SIG-M5 treated with dmso at 0.1 percent for 504 hours (cell line): ENCODE results near the gene MILR1.
A peak's percentile ranks its signal among the peaks of the same experiment; 100 is the strongest.
"Not testable (repeated sequence)": the region's sequence is repeated elsewhere in the genome, so short reads cannot be mapped to it uniquely, and the experiment has no call there.

Source experiments
- DNase-seq: peaks from one replicate; lab custom pipeline; 2025; ENCODE audit not compliant: unreplicated experiment; lab: John Stamatoyannopoulos, UW

Gene MILR1, protein sequence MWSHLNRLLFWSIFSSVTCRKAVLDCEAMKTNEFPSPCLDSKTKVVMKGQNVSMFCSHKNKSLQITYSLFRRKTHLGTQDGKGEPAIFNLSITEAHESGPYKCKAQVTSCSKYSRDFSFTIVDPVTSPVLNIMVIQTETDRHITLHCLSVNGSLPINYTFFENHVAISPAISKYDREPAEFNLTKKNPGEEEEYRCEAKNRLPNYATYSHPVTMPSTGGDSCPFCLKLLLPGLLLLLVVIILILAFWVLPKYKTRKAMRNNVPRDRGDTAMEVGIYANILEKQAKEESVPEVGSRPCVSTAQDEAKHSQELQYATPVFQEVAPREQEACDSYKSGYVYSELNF

DNA sequence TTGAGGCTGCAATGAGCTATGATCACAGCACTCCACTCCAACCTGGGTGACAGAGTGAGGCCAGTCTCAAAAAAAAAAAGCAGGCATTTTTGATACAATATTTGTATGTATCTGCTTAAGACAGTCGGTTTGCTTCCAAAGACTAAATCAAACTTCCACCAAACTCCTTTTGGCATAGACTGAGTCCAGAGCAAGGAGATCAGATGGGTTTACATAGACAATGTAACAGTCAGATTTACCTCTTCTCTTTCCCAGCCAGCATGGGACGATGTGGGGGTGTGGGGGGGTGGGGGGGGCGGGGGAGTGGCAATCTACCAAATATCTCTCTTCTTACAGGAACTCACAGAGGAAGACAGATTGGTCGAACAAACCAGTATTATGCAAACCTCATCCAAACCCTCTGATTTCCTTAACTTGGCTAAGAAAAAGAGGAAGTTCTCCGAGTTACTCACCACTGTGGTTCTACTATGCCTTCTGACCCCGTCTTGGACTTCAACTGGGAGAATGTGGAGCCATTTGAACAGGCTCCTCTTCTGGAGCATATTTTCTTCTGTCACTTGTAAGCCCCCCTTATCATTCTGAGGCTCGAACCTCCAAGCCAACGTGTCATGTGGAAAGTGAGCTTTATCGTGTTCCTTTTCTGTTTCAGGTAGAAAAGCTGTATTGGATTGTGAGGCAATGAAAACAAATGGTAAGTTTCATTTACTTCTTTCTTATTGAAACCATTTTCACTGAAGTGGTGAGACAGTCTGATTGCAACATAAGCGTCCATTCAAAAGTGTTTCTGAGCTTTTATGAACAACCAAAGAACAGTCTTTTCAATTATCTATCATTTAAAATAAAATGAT, at the start of gene MILR1:
Gene MILR1, plus strand, starts transcription at position 451 of the 848 bp plus-strand sequence. Its CDS starts 54 bp downstream, at position 505.
- peak; percentile 100 for DNase-seq

DNA sequence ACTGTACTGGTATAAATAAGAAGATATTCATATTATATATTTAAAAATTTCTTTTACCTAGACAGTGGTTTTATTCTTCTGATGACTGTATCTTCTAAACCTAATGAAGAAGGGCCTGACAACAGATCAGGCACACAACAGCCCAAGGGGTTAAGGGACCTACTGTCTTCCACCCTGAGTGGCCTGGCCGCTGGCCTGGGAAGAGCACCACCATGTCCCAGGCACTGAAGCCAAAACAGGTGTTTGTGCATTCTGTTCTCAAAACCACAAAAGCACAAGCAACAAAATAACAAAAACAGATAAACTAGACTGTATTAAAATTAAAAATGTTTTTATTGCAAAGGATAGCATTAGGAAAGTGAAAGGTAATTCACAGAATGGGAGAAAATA, 49.2 kb upstream of the MILR1 start:
- no peak for DNase-seq

DNA sequence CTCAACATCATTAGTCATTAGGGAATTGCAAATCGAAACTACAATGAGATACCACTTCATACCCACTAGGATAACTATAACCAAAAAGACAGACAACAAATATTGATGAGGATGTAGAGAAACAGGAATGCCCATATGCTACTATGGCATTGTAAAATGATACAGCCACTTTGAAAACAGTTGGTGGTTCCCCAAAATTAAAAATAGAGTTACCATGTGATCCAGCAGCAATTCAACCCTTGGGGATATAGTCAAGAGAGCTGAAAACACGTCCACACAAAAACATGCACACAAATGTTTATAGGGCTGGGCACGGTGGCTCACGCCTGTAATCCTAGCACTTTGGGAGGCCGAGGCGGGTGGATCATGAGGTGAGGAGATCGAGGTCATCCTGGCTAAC, 48.3 kb upstream of the MILR1 start:
- DNase-seq, result peak; percentile 22

DNA sequence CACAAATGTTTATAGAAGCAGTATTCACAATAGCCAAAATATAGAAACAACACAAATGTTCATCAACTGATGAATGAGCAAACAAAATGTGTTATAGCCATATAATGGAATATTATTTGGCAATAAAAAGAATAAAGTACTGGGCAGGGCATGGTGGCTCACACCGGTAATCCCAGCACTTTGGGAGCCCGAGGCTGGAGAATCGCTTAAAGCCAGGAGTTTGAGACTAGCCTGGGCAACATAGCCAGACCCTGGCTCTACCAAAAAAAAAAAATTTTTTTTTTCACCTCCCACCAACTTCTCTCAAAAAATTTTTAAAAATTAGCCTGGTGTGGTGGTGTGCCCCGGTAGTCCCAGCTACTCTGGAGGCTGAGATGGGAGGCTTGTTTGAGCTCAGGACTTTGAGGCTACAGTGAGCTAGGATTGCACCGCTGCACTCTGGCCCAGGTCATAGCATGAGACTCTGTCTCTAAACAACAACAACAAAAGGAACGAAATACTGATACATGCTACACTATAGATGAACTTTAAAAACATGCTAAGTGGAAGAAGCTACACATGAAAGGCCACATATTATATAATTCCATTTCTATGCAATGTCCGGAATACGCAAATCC, 47.6 kb upstream of the MILR1 start:
- DNase-seq, result no peak

DNA sequence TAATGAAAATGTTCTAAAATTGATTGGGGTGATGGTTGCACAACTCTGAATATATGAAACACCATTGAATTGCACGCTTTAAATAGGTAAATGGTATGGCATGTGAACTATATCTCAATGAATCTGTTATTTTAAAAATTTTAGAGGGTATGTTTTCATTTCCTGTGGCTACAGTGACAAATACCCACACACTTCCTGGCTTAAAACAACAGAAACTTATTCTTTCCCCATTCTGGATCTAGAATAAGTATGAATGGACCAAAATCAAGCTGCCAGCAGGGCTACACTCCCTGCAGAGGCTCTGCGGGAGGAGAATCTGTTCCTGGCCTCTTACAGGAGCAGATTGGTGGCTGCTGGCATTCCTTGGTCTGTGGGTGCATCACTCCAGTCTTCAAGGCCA, 47.0 kb upstream of the MILR1 start:
- DNase-seq, result no peak

DNA sequence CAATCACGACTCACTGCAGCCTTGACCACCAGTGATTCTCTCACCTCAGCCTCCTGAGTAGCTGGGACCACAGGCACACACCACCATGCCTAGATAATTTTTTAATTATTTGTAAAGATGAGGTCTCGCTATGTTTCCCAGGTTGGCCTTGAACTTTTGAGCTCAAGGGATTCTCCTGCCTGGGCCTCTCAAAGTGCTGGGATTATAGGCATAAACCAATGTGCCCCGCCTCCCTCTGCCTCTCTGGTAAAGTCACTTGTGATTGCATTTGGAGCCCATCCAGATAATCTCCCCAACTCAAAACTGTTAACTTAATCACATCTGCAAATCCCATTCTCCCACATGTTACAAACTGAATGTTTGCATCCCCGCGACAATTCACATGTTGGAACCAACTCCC, 46.4 kb upstream of the MILR1 start:
- no peak for DNase-seq

DNA sequence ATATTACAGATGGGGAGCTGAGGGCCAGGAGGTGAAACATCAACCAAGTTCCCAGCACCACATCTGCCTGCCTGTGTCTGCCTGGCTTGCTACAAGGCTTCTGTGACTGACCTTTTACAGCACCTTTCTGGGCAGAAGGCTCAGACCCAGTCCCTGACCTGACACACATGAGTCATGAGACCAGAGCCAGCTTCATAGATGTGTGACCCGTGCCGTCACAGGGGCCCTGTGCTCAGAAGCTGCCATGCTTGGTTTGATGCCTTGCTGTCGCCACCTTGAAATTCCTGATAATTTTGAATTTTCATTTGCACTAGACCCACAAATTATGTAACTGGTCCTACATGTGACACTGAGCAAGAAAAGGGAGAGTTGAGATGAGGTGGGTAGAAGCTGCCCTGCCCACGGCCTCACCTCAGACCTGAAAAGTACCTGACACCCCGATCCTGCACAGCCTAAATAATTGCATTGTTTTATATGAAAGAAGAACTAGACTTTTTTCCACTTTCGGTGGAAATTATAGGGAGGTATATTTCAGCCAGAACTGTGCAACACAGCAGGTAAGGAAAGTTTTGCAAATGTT, 44.9 kb upstream of the MILR1 start:
- DNase-seq, result no peak

DNA sequence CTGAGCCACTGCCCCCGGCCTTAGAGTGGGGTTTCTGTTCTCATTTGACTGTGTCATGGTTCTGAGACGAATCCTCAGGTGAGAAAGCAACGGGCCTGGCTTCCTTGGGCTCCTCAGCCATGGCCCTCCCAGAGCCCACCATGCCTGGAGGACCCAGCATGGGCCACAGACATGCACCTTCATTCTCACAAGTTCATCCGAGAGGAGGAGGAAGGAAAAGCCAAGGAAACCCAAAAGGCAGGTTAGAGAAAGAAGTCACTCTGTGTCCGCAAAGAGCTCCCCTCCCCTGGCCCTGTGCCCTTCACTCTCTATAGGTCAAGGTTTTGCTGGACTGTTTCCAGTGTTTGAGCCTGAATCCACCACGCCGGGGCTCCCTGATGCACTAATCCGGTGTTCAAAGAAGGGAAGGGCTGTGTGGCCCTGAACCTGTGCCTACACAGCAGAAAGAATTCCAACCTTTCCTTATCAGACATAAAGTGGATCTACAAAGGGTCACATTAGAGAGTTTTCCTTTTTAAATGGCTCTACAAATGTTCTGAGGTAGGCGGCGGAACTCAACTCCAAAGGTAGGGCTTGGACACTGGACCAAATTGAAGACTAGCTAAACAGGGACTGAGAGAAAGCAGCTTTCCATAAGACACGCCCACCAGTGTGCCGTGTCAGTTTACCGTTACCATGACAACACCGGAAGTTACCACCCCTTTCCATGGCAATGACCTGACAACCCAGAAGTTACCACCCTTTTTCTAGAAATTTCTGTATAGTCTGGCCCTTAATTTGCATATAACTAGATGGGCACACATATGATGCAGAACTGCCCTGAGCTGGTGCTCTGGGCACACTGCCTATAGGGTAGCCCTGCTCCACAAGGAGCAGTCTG, 42.4 kb upstream of the MILR1 start:
- DNase-seq, result no peak

DNA sequence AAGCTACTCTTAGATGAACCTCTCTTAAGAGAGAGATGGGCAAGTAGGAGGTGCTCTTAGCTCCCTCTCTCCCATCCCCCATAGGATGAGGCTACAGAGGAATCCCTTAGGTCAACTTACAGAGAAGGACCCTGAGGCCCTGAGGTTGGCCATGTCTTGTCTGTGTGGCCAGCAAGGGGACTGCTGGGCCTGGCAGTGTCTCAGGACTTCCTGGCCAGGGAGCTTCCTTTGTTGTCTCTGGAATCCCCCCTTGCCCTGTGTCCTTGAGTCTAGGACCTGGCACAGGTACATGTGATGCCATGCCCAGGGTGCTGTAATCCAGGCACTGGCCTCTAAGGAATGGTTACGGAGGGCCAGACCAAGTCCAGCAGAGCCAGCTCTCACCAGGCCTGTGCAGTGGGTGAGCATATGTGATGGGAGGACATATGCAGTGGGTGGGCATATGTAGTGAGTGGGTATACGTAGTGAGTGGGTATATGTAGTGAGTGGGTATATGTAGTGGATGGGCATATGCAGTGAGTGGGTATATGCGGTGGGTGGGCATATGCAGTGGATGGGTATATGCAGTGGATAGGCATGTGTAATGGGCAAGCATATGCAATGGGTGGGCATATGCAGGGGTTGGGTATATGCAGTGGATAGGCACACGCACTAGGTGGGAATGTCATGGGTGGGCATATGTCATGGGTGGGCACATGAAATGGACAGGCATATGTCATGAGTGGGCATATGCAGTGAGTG, 38.0 kb upstream of the MILR1 start:
- DNase-seq, result no peak

DNA sequence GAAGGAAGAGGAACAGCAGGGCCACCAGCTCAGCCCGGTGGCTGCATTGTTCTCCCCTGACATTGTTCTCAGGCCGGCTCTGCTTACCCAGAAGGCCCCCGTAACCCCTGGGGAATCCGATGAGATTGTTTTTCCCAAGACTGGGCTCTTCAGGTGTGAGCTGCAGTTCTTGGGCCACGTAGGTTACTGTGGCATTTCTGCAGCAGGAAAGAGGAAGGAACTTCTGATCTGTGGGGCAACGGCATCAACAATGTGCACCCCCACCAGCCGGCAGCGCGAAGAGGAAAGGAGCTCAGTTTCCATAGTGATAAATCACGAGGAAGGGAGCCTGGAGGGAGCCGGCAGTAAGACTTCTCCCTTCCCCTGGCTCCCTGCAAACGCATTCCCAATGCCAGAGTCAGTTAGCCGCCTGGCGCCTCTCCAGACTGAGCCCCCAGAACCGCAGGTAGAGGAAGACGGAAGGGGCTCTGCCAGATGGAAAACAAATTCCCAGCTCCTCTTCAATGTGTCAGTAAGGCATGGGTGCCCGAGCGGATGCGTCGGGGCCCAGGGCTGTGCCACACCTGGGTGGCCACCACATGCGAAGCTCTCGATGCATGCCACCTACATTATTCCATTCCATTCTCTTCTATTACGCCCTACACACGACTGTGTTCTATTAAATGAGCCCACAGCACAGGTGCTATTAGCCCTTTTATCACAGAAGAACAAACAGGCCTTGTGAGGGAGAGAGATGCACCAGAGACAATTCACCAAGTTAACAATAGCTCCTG, 36.7 kb upstream of the MILR1 start:
- DNase-seq, result peak; percentile 89

DNA sequence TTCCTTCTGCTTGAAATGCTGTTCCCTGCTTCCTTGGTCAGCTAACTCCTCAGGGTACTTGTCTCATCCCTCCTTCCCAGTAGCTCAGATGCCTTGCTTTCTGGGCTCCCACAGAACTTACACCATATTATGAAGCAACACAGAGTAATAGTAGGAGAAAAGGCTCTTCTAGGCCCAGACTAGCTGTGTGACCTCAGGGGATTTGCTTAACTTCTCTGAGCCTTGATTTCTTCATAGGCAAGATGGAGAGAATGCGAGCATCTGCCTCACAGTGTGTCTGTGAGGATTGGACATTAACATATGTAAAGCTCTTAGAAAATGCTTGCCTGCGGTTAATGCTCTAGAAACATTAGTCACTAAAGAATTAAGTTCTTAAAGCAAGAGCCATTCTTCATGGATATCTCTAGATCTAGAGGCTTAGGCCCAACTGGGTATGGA, 36.0 kb upstream of the MILR1 start:
- DNase-seq, result no peak

DNA sequence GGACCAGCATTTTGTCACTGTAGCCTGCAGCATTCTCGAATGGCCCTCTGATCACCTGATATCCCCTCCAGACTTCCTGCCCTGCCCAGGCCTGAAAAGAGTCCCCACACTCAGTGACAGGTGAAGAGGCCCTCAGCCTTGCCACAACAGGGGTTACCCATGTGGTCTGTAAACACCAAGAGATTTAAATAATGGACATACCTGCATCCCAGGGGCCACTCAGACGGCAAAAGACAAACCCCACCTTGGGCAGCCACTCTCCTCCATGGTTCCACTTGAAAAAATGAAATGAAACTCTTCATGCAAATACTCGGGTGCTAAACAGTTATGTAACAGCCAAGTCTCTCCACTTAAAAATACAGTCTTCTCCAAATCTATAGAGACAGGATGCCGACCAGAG, 35.4 kb upstream of the MILR1 start:
- DNase-seq, result peak; percentile 77

DNA sequence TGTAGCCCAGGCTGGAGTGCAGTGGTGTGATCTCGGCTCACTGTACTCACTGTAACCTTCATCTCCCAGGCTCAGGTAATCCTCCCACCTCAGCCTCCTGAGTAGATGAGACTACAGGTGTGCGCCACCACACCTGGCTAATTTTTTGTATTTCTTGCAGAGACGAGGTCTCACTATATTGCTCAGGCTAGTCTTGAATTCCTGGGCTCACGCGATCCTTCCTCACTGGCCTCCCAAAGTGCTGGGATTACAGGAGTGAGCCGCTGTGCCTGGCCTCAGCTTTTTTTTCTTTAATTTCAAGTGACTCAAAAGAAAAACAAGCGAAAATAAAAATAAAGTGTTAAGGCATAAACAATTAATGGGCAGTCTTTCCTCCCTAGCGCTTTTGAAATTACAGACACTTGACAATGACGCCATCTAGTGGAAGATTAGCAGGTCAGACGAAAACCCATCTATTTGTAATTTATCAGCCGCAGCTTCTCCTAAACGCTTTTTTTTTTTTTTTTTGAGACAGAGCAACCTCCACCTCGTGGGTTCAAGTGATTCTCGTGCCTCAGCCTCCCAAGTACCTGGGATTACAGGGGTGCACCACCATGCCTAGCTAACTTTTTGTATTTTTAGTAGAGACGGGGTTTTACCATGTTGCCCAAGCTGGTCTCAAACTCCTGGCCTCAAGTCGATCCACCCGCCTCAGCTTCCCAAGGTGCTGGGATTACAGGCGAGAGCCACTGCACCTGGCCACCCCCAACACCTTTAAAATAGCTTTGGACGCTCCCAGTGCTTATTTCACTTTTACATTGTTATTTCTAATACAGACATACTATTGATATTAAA, 30.2 kb upstream of the MILR1 start:
- peak; percentile 92 for DNase-seq

DNA sequence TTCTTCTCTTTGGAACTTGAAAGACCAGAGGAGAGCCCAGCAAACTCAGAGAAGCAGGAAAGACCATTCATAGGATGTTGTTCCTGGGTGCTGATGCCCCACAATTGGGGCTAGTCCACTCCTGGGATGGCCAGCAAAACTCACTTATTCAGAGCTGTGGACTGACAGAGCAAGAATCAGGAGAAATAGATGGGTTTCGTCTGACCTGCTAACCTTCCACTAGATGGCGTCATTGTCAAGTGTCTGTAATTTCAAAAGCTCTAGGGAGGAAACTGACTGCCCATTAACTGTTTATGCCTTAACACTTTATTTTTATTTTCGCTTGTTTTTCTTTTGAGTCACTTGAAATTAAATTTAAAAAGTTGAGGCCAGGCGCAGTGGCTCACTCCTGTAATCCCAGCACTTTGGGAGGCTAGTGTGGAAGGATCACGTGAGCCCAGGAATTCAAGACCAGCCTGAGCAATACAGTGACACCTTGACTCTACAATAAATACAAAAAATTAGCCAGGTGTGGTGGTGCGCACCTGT, 28.7 kb upstream of the MILR1 start:
- peak; percentile 93 for DNase-seq

DNA sequence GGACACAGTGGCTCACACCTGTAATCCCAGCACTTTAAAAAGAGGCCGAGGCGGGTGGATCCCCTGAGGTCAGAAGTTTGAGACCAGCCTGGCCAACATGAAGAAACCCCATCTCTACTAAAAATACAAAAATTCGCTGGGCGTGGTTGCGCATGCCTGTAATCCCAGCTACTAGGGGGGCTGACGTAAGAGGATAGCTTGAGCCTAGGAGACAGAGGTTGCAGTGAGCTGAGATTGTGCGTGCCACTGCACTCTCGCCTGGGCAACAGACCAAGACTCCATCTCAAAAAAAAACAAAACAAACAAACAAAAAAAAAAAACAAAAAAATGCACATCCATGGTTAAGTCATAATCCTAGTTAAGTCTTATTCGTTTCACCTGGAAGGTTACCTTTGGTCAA, 26.8 kb upstream of the MILR1 start:
- not testable (repeated sequence) for DNase-seq

DNA sequence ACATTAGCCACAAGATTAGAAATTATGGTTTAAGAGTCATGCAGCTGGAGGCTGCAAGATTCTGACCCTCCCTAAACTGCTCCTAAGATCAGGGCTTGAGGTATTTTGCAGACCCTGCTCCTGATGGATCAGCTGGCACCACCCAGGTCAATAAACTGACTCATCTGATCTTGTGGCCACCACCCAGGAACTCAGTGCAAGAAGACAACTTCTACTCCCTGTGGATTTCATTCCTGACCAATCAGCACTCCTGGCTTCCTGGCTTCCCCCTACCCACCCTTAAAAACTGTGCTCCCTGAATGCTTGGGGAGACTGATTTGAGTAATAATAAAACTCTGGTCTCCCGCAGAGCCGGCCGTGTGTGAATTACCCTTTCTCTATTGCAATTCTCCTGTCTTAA, 25.0 kb upstream of the MILR1 start:
- DNase-seq, result no peak

DNA sequence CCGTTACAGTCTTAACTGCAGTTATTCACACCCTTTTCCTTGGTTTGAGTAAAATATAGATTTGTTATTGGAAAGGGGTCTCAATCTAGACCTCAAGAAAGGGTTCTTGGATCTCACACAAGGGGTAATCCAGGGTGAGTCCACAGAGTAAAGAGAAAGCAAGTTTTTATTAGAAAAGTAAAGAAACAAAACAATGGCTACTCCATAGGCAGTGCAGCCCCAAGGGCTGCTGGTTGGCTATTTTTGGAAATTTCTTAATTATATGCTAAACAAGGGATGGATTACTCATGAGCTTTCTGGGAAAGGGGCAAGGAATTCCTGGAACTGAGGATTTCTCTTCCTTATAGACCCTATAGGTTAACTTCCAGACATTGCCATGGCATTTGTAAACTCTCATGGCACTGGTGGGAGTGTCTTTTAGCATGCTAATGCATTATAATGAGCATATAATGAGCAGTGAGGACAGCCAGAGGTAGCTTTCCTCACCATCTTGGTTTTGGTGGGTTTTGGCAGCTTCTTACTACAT, 24.5 kb upstream of the MILR1 start:
- no peak for DNase-seq

DNA sequence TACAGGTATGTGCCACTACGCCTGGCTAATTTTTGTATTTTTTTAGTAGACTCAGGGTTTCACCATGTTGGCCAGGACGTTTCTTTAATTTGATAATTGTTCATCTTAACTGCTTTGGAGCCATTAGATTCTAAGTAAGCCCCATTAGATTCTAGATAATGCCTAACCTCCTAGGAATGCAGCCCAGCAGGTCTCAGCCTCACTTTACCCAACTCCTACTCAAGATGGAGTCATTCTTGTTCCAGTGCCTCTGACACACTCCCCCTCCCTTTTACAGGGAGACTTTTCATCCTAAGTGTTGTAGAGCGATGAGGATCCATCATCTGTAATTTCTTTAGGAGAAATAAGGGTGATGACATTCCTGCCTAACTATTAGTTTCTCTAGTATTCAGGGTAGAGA, 23.7 kb upstream of the MILR1 start:
- DNase-seq, result no peak
